Suppressor macrophage treated with lipopolysaccharide for 4 hours (primary cell): ENCODE results near the gene IFITM2.
"Not testable (repeated sequence)": the region's sequence is repeated elsewhere in the genome, so short reads cannot be mapped to it uniquely, and the experiment has no call there.

Source experiments
- DNase-seq: peaks from one replicate; pipeline ENCODE4 v3.0.0-alpha.2; 2020

IFITM2 gene

DNA sequence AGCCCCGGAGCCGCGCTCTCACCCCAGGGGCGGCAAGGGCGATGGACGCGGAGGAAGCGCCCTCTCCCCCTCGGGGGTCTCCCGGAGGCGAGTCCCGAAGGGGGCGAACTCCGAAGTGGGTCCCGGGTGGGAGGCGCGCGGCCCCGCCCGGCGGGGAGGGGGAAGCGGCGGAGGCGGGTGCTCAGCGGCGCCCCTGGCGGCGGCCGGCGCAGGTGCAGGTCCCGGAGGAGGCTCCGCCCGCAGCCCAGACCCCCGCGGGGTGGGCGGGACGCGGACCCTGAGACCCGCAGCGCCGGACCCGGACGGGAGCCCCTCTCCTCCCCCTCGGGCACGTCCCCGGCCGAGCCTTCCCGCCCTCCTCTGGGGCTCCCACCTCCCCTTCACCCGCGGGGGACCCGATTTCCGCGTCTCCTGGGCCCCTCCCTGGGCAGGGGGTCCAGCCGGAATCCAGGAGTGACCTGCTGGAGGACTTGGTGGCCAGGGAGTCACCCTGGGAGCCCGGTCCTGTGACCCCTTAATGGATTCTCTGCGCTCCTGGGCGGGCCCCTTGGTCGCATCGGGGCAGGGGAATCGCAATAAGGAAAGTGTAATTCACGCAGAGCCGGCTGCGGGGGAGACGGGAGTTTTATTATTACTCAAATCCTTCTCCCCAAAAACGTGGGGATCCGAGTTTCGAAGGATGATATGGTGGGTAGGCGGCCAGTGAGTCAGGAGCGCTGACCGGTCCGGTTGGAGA lies 3.6 kb downstream of the IFITM2 start:
- not testable (repeated sequence) for DNase-seq

DNA sequence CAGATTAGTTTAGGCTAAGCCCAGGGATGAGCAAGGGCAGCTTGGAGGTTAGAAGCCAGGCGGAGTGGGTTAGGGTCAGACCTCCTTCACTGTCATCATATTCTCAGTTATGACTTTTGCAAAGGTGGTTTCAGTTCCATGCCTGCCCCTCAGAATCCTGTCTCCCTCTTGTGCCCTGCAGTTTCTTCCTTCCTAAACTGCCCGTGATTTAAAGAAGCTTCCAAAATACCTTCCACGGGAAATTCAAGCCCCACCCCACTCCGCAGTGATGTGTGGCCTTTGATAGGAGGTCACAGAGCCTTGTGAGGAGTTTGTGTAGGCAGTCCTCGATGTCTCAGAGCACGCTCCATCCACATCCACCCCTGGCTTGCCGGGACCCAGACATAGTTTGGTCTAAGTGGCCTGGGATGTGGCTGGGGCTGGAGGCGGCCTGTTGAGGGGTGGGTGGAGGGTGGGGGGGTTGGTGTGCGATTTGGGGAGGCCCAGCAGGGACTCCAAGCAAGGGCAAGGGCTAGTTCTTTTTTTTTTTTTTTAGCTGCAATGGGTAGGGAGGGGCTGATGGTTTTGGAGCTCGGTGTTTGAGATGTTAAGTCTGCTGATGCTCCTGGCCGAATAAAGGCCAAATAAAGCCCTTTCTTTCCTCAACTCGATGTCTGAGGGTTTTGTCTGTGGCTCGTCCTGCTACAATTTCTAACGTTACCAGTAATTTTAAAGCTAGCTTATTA lies 4.6 kb downstream of the IFITM2 start:
- peak; percentile 43 for DNase-seq

DNA sequence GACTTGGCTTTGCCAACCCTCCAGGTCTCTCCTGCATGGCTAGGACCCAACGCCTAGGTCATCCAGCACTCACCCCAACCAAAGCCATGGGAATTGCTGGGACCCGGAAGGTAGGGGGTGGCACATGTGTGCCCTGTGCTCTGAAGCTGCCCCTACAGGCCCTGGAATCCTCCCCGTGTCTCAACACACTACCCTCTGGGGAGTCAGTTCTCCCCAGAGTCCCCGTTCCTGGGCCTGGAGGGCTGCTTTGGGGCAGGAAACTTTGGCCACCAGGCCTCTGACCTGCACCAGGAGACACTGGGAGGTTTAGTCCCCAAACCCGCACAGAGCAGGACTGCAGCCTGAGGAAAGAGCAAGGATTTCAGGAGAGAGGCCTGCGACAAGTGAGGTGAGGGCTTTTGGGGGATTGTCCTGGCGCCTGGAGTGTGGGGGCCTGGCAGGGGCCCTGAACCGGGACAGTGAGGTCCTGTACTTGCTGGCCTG lies 5.7 kb downstream of the IFITM2 start:
- DNase-seq, result peak; percentile 10

DNA sequence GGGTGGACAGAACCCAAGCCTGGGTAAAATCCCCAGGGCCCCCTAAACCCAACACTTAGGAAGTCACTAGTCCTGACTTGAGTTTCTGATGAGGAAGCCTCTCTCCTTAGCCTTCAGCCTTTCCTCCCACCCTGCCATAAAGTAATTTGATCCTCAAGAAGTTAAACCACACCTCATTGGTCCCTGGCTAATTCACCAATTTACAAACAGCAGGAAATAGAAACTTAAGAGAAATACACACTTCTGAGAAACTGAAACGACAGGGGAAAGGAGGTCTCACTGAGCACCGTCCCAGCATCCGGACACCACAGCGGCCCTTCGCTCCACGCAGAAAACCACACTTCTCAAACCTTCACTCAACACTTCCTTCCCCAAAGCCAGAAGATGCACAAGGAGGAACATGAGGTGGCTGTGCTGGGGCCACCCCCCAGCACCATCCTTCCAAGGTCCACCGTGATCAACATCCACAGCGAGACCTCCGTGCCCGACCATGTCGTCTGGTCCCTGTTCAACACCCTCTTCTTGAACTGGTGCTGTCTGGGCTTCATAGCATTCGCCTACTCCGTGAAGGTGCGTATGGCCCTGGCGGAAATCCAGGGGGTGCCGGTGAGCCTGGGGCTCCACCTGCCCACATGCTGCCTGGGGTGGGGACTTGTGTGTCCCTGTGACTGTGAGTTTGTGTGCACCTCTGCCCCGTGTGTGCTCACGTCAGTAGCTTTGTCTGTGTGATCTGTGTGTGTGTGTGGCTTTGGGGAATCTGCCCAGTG lies 6.4 kb downstream of the IFITM2 start, which contains the start of gene IFITM1:
Gene IFITM1 (plus strand): TSS at position 254 of the 767 bp plus-strand sequence. CDS start 131 bp downstream, at position 385.
- DNase-seq, result peak; percentile 86

DNA sequence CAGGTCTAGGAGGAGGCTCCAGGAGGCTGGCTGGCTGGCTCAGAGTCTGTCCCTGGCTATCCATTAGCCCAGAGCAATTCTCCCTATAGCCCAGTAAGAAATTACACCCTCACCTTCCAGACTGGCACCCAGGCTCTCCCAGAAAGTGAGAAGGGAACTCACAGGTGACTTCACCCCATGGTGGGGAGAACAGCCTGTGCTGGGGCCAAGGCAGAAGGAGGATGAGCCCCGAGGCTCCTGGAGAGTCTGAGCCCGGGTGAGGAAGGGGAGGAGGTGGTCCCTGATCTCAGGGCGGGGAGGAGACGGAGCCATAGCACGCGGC lies 6.9 kb downstream of the IFITM2 start:
- DNase-seq, result not testable (repeated sequence)

DNA sequence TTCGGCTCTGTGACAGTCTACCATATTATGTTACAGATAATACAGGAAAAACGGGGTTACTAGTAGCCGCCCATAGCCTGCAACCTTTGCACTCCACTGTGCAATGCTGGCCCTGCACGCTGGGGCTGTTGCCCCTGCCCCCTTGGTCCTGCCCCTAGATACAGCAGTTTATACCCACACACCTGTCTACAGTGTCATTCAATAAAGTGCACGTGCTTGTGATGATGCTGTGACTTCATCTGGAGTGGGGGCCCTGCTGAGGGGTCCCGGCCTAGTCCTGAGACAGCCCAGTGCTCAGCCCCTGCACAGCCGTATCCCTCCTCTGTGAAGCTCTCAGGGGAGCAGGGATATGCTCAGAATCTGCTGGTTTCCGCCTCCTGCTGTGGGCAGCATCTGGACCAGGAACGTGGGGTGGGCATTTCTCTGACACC lies 7.5 kb downstream of the IFITM2 start:
- no peak for DNase-seq

DNA sequence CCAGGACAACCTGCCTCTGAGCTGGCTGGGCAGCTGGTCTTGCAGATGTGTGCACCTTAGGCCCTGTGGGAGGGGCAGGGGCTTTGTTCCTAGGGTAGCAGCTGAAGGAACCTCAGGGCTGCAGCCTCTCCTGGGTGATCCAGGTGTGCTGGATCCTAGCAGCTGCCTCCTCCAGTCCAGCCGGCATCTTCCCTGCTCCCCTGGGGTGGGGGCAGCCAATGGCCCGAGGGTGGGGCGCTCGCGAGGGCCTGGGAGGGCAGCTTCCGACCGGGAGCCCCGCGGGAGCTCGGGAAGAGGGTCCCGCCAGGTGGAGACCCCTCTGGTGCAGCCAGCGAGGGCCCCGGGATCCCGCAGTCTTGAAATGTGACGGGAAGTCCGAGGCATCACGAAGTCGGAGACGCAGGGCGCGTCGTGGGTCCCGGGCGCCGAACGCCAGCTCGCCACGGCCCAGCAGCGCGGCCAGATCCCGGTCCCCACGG lies 7.9 kb downstream of the IFITM2 start:
- no peak for DNase-seq

DNA sequence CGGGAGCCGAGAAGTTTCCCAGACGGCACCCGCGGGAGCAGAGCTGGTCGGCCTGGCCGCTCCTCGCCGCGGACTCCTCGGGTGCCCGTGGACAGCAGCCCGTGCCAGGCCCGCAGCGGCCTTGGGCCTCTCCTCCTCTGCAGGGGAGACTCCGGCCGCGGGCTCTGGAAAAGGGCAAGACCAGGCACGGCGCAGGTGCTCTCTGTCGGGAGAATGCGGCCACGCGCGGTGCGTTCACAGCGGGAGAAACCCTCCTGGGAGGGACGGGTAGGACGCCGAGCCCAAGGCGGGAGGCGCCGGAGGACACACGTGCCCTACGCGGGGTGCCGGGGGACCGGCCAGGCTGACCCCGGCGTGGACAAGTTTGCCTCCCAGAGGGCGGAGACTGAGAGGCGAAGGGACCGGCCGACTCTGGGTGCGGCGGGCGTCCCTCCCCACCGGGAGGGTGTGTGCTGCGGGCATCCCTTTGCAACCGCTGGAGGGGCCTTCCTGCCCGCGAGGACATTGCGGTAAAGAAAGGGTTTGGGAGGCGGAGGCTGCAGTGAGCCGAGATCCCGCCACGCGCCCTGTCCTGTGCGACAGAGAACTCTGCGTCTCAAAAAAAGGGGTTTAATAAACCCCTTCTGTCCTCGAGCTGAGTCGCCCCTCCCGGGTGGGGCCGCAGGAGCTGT lies 8.6 kb downstream of the IFITM2 start:
- no peak for DNase-seq

DNA sequence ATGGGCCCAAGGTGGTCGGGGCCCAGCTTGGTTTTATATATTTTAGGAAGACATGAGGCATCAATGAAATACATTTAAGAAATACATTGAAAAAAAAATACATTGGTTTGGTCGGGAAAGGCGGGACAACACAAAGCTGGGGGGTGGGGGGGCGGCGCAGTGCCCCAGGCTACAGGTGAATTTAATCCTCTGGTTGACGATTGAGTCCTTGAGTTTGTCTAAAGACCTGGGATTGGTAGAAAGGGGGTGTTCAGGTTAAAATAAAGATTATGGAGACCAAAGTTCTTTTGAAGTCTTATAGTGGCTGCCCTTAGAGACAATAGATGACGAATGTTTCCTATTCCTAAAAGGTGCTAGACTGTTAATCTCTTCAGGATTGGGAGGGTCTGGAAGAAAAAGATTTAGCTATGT lies 9.3 kb downstream of the IFITM2 start:
- no peak for DNase-seq

DNA sequence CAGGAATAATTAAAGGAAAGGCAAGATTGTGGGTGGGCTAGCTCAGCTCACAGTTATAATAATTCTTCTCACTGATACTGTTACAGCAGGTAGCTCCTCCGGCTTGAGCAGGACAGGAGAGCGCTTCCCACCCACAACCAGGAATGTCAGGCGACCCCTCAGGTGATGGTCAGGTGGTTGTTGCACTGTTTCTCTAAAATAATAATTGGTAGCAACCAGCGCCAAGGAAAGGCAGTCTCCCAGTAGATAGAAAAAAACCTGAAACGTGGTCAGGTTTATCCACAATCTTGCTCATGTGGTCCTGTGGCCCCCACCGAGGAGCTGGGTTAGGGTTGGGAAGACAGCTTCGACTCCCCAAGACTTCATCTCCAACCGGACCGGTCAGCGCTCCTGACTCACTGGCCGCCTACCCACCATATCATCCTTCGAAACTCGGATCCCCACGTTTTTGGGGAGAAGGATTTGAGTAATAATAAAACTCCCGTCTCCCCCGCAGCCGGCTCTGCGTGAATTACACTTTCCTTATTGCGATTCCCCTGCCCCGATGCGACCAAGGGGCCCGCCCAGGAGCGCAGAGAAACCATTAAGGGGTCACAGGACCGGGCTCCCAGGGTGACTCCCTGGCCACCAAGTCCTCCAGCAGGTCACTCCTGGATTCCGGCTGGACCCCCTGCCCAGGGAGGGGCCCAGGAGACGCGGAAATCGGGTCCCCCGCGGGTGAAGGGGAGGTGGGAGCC lies 10.2 kb downstream of the IFITM2 start:
- DNase-seq, result not testable (repeated sequence)

DNA sequence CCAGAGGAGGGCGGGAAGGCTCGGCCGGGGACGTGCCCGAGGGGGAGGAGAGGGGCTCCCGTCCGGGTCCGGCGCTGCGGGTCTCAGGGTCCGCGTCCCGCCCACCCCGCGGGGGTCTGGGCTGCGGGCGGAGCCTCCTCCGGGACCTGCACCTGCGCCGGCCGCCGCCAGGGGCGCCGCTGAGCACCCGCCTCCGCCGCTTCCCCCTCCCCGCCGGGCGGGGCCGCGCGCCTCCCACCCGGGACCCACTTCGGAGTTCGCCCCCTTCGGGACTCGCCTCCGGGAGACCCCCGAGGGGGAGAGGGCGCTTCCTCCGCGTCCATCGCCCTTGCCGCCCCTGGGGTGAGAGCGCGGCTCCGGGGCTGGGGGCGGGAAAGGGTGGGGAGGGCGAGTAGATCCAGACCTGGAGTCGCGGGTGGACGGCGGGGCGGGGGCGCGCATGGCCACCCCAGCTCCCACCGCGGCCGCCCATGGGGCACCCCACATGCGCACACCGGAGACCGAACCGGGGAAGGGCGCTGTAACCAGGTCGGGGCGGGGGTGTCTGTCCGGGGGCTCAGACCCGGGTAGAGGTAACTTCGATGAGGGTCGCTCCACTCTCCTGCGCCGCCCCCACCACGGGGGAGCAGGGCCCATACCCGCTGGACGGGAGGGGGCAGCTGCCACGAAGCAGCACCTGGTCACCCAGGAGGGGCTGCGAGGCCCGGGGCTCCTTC lies 10.9 kb downstream of the IFITM2 start:
- DNase-seq, result not testable (repeated sequence)

DNA sequence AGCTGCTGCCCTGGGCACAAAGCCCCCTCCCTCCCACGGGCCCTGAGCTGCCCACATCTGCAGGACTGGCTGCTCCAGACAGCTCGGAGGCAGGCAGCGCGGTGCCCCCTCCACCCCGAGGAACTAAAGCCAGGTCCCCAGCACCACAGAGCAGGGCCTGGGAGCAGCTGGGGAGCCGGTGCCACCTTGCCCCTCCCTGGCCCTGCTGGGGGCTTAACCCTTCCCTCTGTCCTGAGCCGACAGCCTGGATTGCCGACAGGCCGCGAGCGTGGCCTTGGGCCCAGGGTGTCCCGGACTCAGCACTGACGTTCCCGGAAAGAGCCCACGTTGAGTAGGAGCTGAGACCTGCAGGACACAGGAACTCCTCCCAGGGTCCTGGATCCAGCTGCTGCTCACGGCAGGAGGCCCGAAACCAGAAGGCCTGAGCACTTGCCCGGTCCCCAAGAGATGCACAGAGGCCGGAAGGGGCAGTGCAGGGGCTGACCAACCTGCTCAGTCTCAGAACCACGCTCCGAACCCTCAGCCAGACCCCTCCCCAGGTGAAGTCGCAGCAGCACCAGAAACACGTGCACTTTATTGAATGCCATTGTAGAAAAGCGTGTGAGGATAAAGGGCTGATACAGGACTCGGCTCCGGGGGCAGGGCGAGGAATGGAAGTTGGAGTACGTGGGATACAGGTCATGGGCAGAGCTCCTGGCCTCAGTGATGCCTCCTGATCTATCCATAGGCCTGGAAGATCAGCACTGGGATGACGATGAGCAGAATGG lies 11.7 kb downstream of the IFITM2 start:
- not testable (repeated sequence) for DNase-seq

DNA sequence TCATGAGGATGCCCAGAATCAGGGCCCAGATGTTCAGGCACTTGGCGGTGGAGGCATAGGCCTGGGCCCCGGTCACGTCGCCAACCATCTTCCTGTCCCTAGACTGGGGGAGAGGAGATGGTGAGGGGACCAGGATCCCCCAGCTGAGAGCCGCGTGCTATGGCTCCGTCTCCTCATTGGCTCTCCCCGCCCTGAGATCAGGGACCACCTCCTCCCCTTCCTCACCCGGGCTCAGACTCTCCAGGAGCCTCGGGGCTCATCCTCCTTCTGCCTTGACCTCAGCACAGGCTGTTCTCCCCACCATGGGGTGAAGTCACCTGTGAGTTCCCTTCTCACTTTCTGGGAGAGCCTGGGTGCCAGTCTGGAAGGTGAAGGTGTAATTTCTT lies 12.3 kb downstream of the IFITM2 start:
- DNase-seq, result not testable (repeated sequence)

DNA sequence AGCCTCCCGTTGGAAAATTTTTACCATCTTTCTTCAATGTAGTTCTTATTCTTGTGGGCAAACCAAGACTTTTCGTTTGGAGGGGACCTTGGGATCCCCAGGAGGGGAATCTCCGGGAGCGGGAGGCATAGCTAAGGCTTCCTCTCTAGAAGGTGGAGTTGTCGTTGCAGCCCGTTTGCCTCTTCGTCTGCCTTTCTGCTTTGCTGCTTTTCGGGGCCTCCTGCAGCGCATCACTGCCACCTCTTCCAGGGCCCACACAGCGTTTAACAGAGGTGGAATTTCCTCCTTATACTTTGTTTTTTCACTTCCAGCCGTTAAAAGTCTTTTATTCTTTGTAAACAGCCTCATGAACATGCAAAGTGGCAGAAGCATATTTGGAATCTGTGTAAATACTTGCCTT lies 16.5 kb downstream of the IFITM2 start:
- DNase-seq, result no peak

DNA sequence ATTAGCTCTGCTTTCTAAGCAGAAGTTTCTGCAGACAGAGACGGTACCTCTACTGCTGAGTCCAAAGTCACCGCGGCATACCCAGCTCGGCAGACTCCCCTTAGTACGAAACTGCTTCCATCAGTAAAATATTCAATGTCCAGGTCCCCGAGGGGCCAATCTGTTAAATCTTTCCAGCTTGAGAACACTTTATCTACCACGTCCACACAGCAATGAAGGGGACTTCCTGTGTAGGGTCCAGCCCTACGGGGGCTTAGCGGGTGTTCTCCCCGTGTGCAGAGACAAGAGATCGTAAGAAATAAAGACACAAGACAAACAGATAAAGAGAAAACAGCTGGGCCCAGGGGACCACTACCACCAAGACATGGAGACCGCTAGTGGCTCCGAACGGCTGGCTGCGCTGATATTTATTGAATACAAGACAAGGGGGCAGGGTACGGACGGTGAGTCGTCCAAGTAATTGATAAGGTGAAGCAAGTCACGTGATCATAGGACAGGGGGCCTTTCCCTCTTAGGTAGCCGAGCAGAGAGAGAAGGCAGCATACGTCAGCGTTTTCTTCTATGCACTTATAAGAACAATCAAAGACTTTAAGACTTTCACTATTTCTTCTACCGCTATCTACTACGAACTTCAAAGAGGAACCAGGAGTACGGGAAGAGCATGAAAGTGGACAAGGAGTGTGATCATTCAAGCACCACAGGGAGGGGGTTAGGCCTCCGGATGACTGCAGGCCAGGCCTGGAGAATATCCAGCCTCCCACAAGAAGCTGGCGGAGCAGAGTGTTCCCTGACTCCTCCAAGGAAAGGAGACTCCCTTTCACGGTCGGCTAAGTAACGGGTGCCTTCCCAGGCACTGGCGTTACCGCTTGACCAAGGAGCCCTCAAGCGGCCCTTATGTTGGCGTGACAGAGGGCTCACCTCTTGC lies 17.2 kb downstream of the IFITM2 start:
- DNase-seq, result not testable (repeated sequence)

DNA sequence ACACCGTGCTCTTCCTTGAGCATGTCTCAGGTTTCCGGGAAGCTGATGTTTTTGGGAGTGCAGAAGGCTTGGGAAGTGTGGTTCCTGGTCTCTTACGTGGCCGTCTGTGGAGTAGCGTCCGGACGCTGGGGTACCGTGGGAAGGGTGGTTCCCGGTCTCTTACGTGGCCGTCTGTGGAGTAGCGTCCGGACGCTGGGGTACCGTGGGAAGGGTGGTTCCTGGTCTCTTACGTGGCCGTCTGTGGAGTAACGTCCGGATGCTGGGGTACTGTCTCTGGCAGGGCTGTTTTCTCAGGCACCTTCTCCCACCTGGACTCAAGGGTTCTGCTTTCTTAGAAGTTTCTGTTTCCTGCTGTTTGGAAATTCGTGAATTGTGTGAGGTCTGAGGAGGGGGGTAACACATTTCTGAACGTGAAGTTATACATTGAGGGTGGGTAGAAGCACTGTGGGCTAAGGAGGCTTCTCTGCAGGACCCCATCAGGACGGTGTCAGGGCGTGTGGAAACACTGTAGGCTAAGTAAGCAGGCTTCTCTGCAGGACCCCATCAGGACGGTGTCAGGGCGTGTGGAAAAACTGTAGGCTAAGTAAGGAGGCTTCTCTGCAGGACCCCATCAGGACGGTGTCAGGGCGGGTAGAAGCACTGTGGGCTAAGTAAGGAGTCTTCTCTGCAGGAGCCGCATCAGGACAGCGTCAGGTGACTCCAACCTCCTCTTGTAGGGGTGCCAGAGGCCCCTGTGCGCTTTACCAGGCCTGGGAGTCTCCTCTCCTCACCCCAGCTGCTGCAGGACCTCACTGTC lies 18.4 kb downstream of the IFITM2 start:
- no peak for DNase-seq

DNA sequence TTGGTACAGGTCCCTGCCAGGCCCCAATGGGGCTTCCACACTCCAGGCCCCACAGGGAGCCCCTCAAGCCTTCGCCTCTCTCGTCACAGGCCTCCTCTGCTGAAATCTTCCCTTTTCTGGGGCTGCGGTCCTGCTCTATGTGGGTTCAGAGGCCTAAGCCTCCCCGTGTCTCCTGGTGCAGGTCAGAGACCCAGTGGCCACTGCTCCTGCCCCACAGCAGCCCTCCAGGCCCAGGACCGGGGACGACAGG lies 18.9 kb downstream of the IFITM2 start:
- DNase-seq, result no peak

DNA sequence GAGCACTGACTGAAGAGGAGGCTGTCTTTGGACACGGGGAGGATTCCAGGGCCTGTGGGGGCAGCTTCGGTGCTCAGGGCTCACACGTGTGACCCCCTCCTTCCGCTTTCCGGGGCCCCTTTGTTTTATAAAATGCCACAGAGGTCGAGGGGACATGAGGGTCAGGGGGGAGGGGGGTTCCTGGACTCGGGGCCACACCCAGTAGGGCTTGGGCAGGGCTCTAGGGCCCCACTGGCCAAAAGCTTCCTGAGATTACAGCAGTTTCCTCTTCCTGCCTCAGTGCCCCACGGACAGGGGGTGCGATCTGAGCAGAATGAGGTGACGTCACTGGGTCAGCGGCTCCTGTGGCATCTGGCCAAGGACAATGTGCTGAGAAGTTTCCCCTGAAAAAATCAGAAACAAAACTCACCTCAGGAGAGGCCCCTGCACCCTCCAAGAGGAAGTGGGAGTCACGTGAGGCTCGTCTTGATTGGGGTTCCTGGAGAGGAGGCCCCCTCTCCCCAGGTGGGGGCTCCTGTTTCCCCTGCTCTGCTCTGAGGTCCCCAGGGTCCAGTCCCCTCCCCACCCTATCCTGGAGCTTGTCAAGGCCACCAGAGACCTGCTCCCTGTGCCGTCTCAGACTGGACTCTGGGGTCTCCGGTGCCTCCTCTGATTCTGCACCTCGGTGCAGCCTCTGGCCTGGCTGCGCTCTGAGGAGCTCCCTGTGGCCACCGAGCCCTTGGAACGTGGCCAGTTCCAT lies 19.4 kb downstream of the IFITM2 start:
- peak; percentile 88 for DNase-seq
